Putamen (tissue), 1 donor: ENCODE data around the gene BLCAP.
"Not testable (repeated sequence)": the region's sequence is repeated elsewhere in the genome, so short reads cannot be mapped to it uniquely, and the experiment has no call there.

Experiments used
- DNase-seq: peaks from one replicate; pipeline ENCODE4 v3.0.0-alpha.2; 2016; ENCODE audit warnings: low spot score

BLCAP gene

GRCh38 chr20:37515876-37516275, 11.8 kb downstream of the BLCAP start:
- DNase-seq, result no peak

DNA sequence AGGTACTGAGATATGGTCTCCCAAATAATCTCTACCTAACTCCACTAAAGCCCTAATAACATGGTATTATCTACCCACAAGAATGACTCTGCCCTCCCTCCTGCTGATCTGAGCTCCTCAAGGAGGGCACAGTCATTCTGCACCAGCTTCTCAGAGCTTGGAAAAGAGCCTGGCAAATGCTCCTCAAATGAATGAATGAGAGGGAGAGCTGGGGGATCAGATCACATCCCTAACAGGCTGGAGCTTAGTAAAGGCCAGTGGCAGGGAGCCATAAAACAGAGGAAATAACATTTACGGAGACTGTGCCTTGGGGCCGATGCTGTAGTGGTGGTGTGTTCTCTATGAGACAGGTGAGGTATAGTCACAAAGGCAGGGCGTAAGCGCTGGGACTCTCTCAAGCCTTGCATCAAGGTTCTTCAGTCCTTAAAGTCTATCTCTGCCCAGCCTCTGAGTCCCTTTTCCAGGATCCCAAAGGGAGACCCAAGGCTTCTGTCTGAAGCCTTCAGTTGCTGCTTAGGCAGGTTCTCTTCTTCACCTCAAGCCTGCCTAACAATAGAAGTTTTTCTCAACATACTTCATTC, 13.8 kb downstream of the BLCAP start:
- DNase-seq, result no peak

GRCh38 chr20:37511610-37512275, 15.9 kb downstream of the BLCAP start:
- no peak for DNase-seq

DNA sequence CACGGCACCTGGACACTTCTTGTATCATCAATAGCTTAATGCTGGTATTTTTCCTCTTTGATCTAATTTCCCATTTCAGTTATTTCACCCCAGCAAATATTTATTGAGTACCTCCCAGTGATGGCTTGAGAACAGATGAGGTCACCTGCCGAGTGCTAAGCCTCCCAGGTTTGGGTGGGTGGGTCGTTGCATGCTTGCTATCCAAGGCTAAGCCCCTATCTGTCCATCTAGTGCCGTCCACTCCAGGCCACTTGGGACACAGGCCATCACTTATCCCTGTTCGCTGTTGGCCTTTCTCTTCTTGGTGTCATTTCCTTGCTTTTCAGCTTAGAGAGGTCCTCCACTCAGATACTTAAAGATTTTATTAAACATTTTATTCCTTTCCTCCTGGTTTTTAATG, 17.4 kb downstream of the BLCAP start:
- DNase-seq, result no peak

DNA sequence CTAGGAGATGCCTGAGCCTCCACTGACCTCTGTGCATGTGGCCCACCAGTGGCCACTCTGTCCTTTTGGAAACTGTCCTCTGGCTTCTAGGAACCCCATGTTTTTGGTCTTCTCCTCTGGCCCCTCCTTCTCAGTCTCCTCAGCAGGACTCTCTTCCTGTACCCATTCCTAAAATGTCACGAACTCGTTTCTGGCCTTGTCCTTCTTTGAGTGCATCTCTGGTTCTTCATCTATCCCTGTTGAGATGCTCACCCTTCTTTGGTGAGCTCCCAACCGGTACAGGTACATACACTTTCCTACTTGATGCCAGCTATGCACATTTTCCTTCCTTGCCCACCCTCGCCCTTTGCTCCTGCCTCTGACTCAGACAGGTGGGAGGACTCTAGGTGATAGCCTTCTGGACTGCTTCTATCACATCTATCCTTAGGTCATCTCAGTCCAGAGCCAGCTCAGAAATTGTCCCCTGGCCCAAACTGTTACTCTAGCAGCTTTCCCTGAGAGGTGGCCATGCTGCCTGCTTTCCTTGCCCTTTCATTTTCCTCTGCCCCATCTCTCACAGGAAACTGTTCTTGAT, 21.4 kb downstream of the BLCAP start:
- DNase-seq, result no peak

DNA sequence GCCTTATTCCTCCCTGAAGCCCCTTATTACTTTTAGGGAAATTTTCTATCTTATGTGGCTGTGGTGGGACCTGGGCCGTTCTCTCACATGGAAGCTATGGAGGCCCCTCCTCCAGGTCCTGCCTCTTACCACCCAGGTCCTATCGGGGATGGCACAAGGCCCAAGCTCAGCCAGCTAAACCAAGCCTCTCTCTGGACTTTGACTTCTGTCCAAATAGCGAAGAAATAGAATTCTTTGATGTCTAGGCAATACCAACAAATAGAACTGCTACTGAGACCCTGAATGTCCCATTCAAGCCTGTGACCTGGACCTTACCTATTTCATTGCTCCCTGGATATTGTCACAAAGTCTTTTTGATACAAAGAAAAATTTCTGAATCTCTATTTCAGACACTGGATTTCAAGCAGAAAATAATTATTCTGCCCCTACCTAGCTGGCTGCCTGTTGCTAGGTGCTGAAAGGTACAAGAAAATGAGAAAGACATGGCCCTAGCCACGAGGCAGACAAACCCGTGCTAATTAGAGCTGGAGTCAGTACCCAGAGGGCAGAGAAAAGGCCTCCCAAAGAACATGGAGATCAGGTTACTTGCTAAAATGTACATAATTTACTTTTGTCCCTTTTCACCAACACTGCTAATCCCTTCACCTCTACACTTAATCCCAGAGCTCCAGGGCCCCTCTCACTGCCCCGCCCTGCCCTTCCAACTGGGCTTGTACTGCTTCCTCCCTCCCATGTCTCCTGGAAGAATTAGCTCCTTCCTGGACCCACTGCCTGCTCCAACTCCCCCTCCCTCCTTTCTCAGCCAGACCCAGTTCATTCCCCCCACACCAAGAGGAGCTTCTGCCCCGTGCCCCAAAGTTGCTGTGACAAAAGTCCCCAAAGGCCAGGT, 22.2 kb downstream of the BLCAP start:
- DNase-seq, result no peak

GRCh38 chr20:37504404-37505096, 23.1 kb downstream of the BLCAP start:
- no peak for DNase-seq

GRCh38 chr20:37503256-37503927, 24.3 kb downstream of the BLCAP start:
- no peak for DNase-seq

GRCh38 chr20:37502654-37503053, 25.0 kb downstream of the BLCAP start:
- no peak for DNase-seq

- no peak for DNase-seq
These were observed 25.7 kb downstream of the BLCAP start for GRCh38 chr20:37501940-37502339.

GRCh38 chr20:37500311-37500710, 27.4 kb downstream of the BLCAP start:
- DNase-seq, result no peak

- no peak for DNase-seq
These were observed 29.5 kb downstream of the BLCAP start for GRCh38 chr20:37498066-37498665.

DNA sequence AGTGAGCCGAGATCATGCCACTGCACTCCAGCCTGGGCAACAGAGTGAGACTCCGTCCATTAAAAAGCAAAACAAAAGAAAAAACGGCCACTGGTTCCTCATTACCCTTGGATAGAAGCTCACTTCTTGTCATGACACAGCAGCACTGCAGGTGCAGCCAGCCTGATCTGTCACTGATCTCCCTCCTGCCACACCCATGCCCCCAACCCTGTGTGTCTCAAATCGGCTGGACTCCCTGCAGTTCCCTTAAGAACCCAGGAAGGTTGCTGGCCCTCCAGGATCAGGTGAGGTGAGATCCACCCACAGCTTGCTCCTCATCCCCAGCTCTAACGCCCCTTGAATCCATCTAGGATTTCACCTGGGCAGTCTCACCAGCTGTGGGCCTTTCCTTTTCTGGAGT, 32.9 kb downstream of the BLCAP start:
- DNase-seq, result no peak

DNA sequence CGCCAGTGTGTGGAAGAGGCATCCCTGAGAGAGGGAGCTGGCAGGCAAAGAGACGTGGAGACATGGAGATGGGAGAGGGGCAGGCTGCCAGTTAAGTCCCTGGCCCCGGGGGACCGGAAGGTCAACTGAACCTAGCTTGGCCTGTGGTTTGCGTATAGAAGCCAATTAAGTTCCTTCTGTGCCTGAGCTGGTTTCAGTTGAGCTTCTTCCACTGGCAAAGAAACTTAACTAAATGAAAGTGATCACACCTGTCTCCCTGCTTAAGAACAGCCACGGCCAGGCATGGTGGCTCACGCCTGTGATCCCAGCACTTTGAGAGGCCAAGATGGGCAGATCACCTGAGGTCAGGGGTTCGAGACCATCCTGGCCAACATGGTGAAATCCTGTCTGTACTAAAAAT, 33.4 kb downstream of the BLCAP start:
- no peak for DNase-seq

- no peak for DNase-seq
These were observed 34.7 kb downstream of the BLCAP start for GRCh38 chr20:37492945-37493344.

GRCh38 chr20:37492096-37492625, 35.5 kb downstream of the BLCAP start:
- no peak for DNase-seq

DNA sequence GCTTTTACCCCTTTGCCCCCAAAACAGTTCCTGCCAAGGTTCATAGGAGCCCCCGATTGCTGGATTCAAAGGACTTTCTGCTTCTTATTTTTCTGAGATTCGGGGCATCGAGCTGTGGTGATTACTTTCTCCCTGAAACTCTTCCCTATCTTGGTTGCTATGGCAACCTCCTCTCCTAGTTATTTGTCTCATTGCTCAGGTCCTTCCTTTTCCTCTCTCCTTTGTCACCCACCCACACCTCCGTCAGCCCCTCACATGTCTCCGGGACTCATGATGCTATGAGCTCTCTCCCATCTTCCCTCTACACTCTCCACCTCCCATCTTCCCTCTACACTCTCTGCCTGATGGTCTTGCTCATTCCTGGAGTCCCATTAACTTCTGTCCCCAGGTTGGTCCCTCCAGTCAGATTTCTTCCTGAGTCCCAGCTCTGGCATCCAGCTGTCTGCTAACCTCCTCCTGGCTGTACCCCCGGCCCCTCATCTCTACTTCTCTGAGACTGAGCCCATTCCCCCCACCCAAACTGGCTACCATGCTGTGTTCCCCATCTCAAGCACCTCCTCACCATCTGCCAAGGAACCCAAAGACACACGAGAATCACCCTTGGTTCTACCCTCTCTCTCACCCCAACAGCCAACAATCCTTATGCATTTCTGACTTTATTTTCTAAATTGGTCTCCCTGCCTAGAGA, 36.9 kb downstream of the BLCAP start:
- peak; percentile 26 for DNase-seq

DNA sequence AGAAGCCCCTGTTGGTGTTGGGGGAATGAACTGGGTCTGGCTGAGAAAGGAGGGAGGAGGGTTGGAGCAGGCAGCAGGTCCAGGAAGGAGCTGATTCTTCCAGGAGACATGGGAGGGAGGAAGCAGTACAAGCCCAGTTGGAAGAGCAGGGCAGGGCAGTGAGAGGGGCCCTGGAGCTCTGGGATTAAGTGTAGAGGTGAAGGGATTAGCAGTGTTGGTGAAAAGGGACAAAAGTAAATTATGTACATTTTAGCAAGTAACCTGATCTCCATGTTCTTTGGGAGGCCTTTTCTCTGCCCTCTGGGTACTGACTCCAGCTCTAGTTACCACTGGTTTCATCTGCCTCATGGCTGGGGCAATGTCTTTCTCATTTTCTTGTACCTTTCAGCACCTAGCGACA, 41.5 kb downstream of the BLCAP start:
- DNase-seq, result not testable (repeated sequence)

GRCh38 chr20:37484331-37484730, 43.3 kb downstream of the BLCAP start:
- DNase-seq, result no peak

- DNase-seq, result peak; percentile 61
These were observed 46.1 kb downstream of the BLCAP start for GRCh38 chr20:37481610-37482009.
